ENCODE data around the gene CRTC1. TPM values are rescaled to one million over a fixed set of nuclear protein-coding genes. Genes with fewer than 3 reads are reported as not detected.

The CRTC1 gene
- total and polyA plus RNA-seq, 4 donors, result 1.5 to 3.5 (median 1.9) TPM

DNA sequence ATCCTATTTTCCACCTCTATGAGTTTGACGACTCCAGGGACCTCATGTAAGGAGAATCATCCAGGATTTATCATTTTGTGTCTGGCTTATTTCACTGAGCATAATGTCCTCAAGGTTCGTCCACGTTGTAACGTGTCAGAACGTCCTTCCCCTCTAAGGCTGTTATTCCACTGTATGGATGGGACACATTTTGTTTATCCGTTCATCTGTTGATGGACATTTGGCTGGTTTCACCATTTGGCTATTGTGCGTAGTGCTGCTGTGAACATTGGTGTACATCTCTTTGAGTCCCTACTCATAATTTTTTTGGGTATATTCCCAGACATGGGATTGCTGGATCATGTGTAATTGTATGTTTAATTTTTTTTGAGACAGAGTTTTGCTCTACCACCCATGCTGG, 21.5 kb downstream of the CRTC1 start:
- Histone ChIP-seq H3K36me3 (ENCODE audit: control insufficient read depth in 4 of 4, insufficient read depth in 3 of 4, low read depth in 1 of 4, low read length in 3 of 4) (no peaks in the 10 kb centered on the region), H3K27me3 (ENCODE audit: control insufficient read depth in 4 of 4, insufficient read depth in 4 of 4, low read length in 3 of 4) (no peaks in the 10 kb centered on the region), H3K27ac (ENCODE audit: low read depth in 1 of 2, low read length in 2 of 2) (no peak overlapping the region), H3K9ac (ENCODE audit: low read depth in 1 of 2, low read length in 2 of 2) (no peak overlapping the region), H3K4me3 (ENCODE audit: low read depth in 1 of 3, low read length in 3 of 3) (no peak overlapping the region), H3K9me3 (ENCODE audit: control insufficient read depth in 4 of 4, low read length in 3 of 4) (no peaks in the 10 kb centered on the region), H3K4me1 (ENCODE audit: control insufficient read depth in 4 of 4, insufficient read depth in 4 of 4, low read length in 3 of 4) (peaks cover 3 to 14% (median 12%) of the 10 kb centered on the region in 4 donors)
- TF ChIP-seq JUND (IDR thresholded peaks at IDR 0.05), result no peak
- no peak for TF ChIP-seq RXRA (IDR thresholded peaks at IDR 0.05)
- TF ChIP-seq HNF4G (IDR thresholded peaks at IDR 0.05), result no peak
- TF ChIP-seq, protein P1, sequence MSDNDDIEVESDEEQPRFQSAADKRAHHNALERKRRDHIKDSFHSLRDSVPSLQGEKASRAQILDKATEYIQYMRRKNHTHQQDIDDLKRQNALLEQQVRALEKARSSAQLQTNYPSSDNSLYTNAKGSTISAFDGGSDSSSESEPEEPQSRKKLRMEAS (IDR thresholded peaks at IDR 0.05), result no peak
- no peak for TF ChIP-seq SP1 (IDR thresholded peaks at IDR 0.05)
- TF ChIP-seq, protein P2, sequence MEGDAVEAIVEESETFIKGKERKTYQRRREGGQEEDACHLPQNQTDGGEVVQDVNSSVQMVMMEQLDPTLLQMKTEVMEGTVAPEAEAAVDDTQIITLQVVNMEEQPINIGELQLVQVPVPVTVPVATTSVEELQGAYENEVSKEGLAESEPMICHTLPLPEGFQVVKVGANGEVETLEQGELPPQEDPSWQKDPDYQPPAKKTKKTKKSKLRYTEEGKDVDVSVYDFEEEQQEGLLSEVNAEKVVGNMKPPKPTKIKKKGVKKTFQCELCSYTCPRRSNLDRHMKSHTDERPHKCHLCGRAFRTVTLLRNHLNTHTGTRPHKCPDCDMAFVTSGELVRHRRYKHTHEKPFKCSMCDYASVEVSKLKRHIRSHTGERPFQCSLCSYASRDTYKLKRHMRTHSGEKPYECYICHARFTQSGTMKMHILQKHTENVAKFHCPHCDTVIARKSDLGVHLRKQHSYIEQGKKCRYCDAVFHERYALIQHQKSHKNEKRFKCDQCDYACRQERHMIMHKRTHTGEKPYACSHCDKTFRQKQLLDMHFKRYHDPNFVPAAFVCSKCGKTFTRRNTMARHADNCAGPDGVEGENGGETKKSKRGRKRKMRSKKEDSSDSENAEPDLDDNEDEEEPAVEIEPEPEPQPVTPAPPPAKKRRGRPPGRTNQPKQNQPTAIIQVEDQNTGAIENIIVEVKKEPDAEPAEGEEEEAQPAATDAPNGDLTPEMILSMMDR (IDR thresholded peaks at IDR 0.05; ENCODE audit: low read depth, low read length, missing input control), result no peak
- no peak for TF ChIP-seq FOXA1 (IDR thresholded peaks at IDR 0.05)
- TF ChIP-seq, protein P3, sequence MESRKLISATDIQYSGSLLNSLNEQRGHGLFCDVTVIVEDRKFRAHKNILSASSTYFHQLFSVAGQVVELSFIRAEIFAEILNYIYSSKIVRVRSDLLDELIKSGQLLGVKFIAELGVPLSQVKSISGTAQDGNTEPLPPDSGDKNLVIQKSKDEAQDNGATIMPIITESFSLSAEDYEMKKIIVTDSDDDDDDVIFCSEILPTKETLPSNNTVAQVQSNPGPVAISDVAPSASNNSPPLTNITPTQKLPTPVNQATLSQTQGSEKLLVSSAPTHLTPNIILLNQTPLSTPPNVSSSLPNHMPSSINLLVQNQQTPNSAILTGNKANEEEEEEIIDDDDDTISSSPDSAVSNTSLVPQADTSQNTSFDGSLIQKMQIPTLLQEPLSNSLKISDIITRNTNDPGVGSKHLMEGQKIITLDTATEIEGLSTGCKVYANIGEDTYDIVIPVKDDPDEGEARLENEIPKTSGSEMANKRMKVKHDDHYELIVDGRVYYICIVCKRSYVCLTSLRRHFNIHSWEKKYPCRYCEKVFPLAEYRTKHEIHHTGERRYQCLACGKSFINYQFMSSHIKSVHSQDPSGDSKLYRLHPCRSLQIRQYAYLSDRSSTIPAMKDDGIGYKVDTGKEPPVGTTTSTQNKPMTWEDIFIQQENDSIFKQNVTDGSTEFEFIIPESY (IDR thresholded peaks at IDR 0.05), result no peak
- TF ChIP-seq NR2F2 (IDR thresholded peaks at IDR 0.05), result no peak
- TF ChIP-seq RAD21 (IDR thresholded peaks at IDR 0.05), result no peak
- TF ChIP-seq TAF1 (conservative IDR thresholded peaks at IDR 0.05), result no peak
- no peak for TF ChIP-seq HNF4A (conservative IDR thresholded peaks at IDR 0.05)
- TF ChIP-seq, protein P4, sequence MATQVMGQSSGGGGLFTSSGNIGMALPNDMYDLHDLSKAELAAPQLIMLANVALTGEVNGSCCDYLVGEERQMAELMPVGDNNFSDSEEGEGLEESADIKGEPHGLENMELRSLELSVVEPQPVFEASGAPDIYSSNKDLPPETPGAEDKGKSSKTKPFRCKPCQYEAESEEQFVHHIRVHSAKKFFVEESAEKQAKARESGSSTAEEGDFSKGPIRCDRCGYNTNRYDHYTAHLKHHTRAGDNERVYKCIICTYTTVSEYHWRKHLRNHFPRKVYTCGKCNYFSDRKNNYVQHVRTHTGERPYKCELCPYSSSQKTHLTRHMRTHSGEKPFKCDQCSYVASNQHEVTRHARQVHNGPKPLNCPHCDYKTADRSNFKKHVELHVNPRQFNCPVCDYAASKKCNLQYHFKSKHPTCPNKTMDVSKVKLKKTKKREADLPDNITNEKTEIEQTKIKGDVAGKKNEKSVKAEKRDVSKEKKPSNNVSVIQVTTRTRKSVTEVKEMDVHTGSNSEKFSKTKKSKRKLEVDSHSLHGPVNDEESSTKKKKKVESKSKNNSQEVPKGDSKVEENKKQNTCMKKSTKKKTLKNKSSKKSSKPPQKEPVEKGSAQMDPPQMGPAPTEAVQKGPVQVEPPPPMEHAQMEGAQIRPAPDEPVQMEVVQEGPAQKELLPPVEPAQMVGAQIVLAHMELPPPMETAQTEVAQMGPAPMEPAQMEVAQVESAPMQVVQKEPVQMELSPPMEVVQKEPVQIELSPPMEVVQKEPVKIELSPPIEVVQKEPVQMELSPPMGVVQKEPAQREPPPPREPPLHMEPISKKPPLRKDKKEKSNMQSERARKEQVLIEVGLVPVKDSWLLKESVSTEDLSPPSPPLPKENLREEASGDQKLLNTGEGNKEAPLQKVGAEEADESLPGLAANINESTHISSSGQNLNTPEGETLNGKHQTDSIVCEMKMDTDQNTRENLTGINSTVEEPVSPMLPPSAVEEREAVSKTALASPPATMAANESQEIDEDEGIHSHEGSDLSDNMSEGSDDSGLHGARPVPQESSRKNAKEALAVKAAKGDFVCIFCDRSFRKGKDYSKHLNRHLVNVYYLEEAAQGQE (IDR thresholded peaks at IDR 0.05), result no peak
- TF ChIP-seq, protein P5, sequence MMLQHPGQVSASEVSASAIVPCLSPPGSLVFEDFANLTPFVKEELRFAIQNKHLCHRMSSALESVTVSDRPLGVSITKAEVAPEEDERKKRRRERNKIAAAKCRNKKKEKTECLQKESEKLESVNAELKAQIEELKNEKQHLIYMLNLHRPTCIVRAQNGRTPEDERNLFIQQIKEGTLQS (IDR thresholded peaks at IDR 0.05), result no peak
- no peak for DNase-seq (ENCODE audit: low spot score)
- 96% methylated on average over 7 of the region's 7 CpGs for WGBS

DNA sequence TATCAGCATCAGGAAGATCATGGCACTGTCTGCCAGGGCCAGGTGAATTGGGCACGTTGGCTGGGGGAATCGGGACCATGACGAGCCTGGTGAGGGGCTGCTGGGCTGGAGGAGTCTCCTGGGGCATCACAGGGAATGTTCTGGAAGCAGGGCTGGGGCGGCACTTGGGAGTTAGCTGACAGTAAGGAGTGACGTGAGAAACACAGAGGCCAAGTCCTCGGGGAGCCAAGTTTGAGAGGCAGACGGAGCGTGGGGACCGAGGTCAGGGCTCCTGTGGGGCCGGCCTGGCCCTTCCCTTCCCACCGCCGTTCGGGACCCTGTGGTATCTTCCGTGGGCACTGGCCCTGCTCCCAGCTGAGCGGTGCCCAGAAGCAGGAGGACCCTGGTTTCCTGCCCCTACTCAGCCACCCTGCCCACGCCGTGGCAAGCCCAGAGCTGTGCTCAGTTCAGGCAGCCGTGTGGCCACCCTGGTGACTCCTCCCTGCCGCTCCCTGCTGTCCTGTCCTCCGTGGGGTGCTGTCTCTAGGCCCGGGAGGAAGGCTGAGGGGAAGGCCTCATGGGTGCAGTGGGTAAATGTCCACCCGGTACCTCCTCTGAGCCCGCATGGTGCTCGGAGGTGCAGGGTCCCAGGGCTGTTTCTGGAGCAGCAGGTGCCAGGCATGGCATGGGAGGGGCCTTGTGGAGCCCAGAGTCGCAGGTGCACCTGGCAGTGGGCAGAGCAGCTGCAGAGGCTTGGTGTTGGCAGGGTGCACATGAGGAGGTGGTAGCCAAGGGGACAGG, 25.2 kb downstream of the CRTC1 start:
- DNase-seq (ENCODE audit: low spot score), result no peak
- H3K4me3 ChIP-seq (ENCODE audit: low read depth in 1 of 3, low read length in 3 of 3), result no peak overlapping the region
- H3K36me3 ChIP-seq (ENCODE audit: control insufficient read depth in 4 of 4, insufficient read depth in 3 of 4, low read depth in 1 of 4, low read length in 3 of 4), result no peaks in the 10 kb centered on the region
- H3K9me3 ChIP-seq (ENCODE audit: control insufficient read depth in 4 of 4, low read length in 3 of 4), result no peaks in the 10 kb centered on the region
- no peak overlapping the region for H3K9ac ChIP-seq (ENCODE audit: low read depth in 1 of 2, low read length in 2 of 2)
- 90% methylated on average over 25 of the region's 25 CpGs for WGBS
- H3K27me3 ChIP-seq (ENCODE audit: control insufficient read depth in 4 of 4, insufficient read depth in 4 of 4, low read length in 3 of 4), result no peaks in the 10 kb centered on the region
- H3K27ac ChIP-seq (ENCODE audit: low read depth in 1 of 2, low read length in 2 of 2), result no peak overlapping the region
- peaks cover 2 to 7% (median 5%) of the 10 kb centered on the region in 4 donors for H3K4me1 ChIP-seq (ENCODE audit: control insufficient read depth in 4 of 4, insufficient read depth in 4 of 4, low read length in 3 of 4)
- TF ChIP-seq, protein P1 (IDR thresholded peaks at IDR 0.05), result no peak
- TF ChIP-seq HNF4G (IDR thresholded peaks at IDR 0.05) (no peak), JUND (IDR thresholded peaks at IDR 0.05) (no peak), TAF1 (conservative IDR thresholded peaks at IDR 0.05) (no peak), FOXA2 (IDR thresholded peaks at IDR 0.05) (no peak), RAD21 (IDR thresholded peaks at IDR 0.05) (no peak), YY1 (IDR thresholded peaks at IDR 0.05) (no peak)
- TF ChIP-seq, protein P4 (IDR thresholded peaks at IDR 0.05), result no peak
- TF ChIP-seq, protein P3 (IDR thresholded peaks at IDR 0.05), result no peak

All from liver (tissue), 9 donors.